Spleen (tissue), 7 donors: ENCODE results near the gene ADORA1.

ENCODE experiments used
- POLR2AphosphoS5 ChIP-seq, 3 donors: sonication (generic); formaldehyde crosslinking; IDR thresholded peaks; one replicate each; pipeline ENCODE4 v1.5.1; 2017; ENCODE audit warnings: antibody characterized with exemption in 3 of 3
- TF ChIP-seq, protein P1 (sequence below), 11 experiments: fragments of 200-600 bp in 7 of 11; fragments of 450-650 bp in 4 of 11; sonication (generic) in 4 of 11; IDR thresholded peaks in 8 of 11; conservative IDR thresholded peaks in 3 of 11; 1 replicate in 7 of 11; 2 replicates in 4 of 11; pipeline versions ENCODE4 v1.4.0 to v1.8.0; 2016 to 2021; ENCODE audit warnings: antibody characterized with exemption in 11 of 11, inconsistent platforms in 4 of 11, mild to moderate bottlenecking in 1 of 11
- donor health status: DM: no; HTN: no; CAD: no; lungs with moderate emphysema.
- donor health status: DM: no; HTN: no; CAD: no.
- donor health status: DM: no; HTN: no; CAD: no.

DNA sequence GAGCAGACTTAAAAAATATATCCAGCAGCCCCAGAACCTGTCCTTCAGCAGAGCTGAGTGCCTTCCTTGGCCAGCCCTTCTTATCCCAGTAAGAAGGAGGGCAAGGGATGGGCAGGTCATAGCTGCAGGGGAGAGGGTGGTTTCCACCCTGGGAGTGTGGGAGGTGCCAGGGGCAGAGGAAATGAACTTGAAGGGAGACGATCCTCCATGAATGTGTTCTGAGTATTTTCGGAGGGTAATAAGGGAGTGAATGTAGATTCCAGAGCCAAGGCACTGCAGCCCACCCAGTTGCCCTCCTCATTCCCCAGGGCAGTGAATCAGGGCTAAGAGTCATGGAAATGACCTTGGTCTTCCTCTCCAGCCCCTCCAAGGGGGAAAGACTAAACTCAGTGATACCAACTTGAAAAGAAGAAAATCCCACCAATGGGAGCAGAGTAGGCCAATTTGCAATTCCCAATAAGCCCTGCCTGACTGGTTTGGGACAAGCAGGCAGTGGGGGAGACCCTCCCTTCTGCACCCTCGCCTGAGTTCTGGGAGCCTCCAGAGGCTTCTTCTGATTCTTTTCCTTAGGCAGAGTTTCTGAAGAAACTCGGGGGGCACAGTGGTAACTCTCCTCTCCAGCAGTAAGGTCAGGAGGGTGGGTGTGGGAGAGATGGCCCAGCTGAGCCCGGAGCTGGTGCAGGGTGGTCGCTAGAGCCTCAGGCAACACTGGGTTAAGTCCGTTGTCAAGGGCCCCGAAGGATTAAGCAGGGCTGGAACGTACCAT is 45.9 kb upstream of the ADORA1 start:
- no peak for TF ChIP-seq POLR2AphosphoS5 (IDR thresholded peaks at IDR 0.05)
- TF ChIP-seq, protein P1, sequence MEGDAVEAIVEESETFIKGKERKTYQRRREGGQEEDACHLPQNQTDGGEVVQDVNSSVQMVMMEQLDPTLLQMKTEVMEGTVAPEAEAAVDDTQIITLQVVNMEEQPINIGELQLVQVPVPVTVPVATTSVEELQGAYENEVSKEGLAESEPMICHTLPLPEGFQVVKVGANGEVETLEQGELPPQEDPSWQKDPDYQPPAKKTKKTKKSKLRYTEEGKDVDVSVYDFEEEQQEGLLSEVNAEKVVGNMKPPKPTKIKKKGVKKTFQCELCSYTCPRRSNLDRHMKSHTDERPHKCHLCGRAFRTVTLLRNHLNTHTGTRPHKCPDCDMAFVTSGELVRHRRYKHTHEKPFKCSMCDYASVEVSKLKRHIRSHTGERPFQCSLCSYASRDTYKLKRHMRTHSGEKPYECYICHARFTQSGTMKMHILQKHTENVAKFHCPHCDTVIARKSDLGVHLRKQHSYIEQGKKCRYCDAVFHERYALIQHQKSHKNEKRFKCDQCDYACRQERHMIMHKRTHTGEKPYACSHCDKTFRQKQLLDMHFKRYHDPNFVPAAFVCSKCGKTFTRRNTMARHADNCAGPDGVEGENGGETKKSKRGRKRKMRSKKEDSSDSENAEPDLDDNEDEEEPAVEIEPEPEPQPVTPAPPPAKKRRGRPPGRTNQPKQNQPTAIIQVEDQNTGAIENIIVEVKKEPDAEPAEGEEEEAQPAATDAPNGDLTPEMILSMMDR (IDR thresholded peaks at IDR 0.05 in 8 of 11, conservative IDR thresholded peaks at IDR 0.05 in 3 of 11) = no peak
